ENCODE measurements around the gene ZNF638. TPM values are rescaled to one million over a fixed set of nuclear protein-coding genes. Genes with fewer than 3 reads are reported as not detected.
A peak's percentile ranks its signal among the peaks of the same experiment; 100 is the strongest.

Gene ZNF638
- total RNA-seq, 1 experiment from 2014 or later: 109 TPM

DNA sequence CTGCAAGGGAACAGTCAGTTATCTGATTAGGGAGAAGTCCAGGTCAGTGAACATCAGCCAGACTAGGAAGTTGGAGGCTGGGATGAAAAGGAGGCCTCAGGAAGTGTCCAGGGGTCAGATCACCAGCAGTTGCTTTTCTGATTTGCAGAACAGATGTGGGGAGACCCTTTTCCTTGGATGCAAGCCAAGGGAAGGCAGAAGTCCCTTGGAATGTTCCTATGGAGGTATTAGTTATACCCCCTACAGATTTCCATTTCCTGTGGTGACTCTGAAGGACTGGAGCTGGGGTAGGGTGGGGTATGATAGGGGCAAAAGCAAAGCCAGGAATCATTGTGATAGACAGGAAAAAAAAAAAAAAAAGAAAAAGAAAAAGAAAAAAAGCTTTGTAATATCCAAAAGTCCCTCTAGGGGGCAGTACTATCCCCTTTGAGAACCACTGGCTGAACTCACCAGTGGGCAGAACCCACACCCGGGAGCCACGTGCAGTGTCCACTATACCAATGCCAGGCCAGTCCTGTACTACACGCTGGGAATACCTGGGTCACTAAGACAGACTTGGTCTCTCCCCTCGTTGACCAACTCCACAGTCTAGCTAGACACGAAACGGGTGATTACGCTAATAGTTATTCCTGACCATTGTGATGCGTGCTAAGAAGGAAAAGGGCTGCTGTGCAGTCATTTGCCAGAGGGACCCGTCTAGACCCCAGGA lies 129.2 kb downstream of the ZNF638 start:
- H3K4me3 Mint-ChIP-seq: no peak overlapping the region
- H3K9me3 Mint-ChIP-seq: no peaks in the 10 kb centered on the region
- no peak overlapping the region for H3K27ac Mint-ChIP-seq
- DNase-seq (ENCODE audit: low spot score) (no peak), ATAC-seq (peak; percentile 33)
- peaks cover 40% of the 10 kb centered on the region for H3K4me1 Mint-ChIP-seq
- peaks cover 3% of the 10 kb centered on the region; the same call in 1 of the 2 replicates for H3K36me3 Mint-ChIP-seq
- TF ChIP-seq CTCF (IDR thresholded peaks at IDR 0.05): peak; percentile 70
- TF ChIP-seq, protein P1, sequence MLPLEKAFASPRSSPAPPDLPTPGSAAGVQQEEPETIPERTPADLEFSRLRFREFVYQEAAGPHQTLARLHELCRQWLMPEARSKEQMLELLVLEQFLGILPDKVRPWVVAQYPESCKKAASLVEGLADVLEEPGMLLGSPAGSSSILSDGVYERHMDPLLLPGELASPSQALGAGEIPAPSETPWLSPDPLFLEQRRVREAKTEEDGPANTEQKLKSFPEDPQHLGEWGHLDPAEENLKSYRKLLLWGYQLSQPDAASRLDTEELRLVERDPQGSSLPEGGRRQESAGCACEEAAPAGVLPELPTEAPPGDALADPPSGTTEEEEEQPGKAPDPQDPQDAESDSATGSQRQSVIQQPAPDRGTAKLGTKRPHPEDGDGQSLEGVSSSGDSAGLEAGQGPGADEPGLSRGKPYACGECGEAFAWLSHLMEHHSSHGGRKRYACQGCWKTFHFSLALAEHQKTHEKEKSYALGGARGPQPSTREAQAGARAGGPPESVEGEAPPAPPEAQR (CRISPR knock-in tag; IDR thresholded peaks at IDR 0.05): no peak
- TF ChIP-seq NR2C2 (CRISPR knock-in tag; IDR thresholded peaks at IDR 0.05): no peak
- TF ChIP-seq ZNF671 (CRISPR knock-in tag; IDR thresholded peaks at IDR 0.05): no peak
- peaks cover 32% of the 10 kb centered on the region for H3K27me3 Mint-ChIP-seq (ENCODE audit: low read depth)
- ChIA-PET POLR2A (interaction anchor here (0.6 to 0.7 kb wide), 4 partner anchors 9 to 1131 kb away, joined by 3 to 4 read pairs (median 3); no protein-coding TSS in a partner anchor), CTCF (interaction anchor here (0.5 to 10.8 kb wide), 34 partner anchors 7 to 1201 kb away, joined by 3 to 116 read pairs (median 5); partner anchors contain the start of genes DYSF and PAIP2B)

DNA sequence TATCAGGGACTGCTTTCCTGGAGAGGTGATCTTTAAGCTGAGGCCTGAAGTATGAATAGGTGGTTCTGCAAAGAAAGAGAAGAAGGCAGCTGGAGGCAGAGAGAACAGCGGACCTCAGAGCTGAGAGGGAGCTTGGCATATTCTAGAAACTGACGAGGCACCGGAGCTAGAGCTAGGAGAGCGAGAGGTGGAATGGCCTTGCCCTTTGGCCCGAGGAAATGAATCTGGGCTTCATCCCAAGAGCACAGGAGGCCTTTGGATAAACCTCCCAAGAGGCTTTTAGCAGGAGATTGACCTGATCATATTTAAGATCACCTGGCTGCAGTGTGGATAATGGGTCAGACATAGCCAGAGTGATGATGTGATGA lies 129.7 kb downstream of the ZNF638 start:
- no peak for ATAC-seq
- POLR2A ChIA-PET: interaction anchor here (0.6 to 0.7 kb wide), 4 partner anchors 10 to 1130 kb away, joined by 3 to 4 read pairs (median 3); no protein-coding TSS in a partner anchor

DNA sequence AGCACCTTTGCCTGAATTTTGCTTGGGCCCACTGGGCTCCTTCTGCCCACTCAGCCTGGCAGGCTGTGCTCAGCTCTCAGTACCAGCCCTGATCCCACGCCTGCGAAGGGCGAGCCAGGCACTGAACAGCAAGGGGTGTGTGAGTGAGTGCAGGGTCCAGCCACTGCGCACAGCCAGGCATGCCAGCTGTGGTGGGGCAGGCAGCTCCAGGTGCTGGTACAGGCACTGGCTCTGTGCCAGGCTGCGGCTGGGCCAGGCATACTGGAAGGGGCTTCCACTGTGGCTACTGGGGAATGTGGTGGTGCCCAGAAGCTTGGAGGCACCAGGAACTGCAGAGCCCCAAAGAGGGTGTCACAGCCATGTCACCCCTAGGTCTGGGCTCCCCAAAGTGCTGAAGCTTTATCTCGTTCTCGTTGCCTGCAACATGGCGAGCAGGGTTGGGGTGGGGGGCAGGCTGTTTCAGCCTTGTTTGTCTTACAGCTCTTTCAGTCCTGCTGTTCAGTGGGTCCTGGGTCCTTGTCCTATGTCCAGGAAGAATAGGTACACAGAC lies 130.5 kb downstream of the ZNF638 start:
- DNase-seq (ENCODE audit: low spot score): no peak
- peaks cover 31% of the 10 kb centered on the region for H3K4me1 Mint-ChIP-seq
- H3K36me3 Mint-ChIP-seq: peaks cover 3% of the 10 kb centered on the region; the same call in 1 of the 2 replicates
- no peak for ATAC-seq
- no peak overlapping the region for H3K4me3 Mint-ChIP-seq
- ChIA-PET POLR2A (no interaction called here), CTCF (interaction anchor here (0.8 to 10.8 kb wide), 11 partner anchors 9 to 306 kb away, joined by 3 to 116 read pairs (median 19); partner anchors contain the start of gene DYSF)
- H3K9me3 Mint-ChIP-seq: no peaks in the 10 kb centered on the region
- H3K27ac Mint-ChIP-seq: no peak overlapping the region
- peaks cover 35% of the 10 kb centered on the region for H3K27me3 Mint-ChIP-seq (ENCODE audit: low read depth)
- TF ChIP-seq NR3C1 (CRISPR knock-in tag; conservative IDR thresholded peaks at IDR 0.05; ENCODE audit: low read depth): no peak
- TF ChIP-seq GTF2I (CRISPR knock-in tag; conservative IDR thresholded peaks at IDR 0.05): no peak
- no peak for TF ChIP-seq ZNF263 (CRISPR knock-in tag; IDR thresholded peaks at IDR 0.05; ENCODE audit: low read depth)
- no peak for TF ChIP-seq SMAD3 (CRISPR knock-in tag; IDR thresholded peaks at IDR 0.05; ENCODE audit: borderline replicate concordance)
- TF ChIP-seq, protein P2, sequence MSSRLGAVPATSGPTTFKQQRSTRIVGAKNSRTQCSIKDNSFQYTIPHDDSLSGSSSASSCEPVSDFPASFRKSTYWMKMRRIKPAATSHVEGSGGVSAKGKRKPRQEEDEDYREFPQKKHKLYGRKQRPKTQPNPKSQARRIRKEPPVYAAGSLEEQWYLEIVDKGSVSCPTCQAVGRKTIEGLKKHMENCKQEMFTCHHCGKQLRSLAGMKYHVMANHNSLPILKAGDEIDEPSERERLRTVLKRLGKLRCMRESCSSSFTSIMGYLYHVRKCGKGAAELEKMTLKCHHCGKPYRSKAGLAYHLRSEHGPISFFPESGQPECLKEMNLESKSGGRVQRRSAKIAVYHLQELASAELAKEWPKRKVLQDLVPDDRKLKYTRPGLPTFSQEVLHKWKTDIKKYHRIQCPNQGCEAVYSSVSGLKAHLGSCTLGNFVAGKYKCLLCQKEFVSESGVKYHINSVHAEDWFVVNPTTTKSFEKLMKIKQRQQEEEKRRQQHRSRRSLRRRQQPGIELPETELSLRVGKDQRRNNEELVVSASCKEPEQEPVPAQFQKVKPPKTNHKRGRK (CRISPR knock-in tag; IDR thresholded peaks at IDR 0.05; ENCODE audit: borderline replicate concordance): no peak
- no peak for TF ChIP-seq E2F4 (CRISPR knock-in tag; IDR thresholded peaks at IDR 0.05; ENCODE audit: borderline replicate concordance, low read depth)
- no peak for TF ChIP-seq RELA (CRISPR knock-in tag; IDR thresholded peaks at IDR 0.05; ENCODE audit: borderline replicate concordance)
- no peak for TF ChIP-seq GABPB1 (CRISPR knock-in tag; IDR thresholded peaks at IDR 0.05)
- no peak for TF ChIP-seq ZNF281 (CRISPR knock-in tag; IDR thresholded peaks at IDR 0.05)
- TF ChIP-seq, protein P3, sequence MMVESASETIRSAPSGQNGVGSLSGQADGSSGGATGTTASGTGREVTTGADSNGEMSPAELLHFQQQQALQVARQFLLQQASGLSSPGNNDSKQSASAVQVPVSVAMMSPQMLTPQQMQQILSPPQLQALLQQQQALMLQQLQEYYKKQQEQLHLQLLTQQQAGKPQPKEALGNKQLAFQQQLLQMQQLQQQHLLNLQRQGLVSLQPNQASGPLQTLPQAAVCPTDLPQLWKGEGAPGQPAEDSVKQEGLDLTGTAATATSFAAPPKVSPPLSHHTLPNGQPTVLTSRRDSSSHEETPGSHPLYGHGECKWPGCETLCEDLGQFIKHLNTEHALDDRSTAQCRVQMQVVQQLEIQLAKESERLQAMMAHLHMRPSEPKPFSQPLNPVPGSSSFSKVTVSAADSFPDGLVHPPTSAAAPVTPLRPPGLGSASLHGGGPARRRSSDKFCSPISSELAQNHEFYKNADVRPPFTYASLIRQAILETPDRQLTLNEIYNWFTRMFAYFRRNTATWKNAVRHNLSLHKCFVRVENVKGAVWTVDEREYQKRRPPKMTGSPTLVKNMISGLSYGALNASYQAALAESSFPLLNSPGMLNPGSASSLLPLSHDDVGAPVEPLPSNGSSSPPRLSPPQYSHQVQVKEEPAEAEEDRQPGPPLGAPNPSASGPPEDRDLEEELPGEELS (CRISPR knock-in tag; IDR thresholded peaks at IDR 0.05): no peak
- TF ChIP-seq MLX (CRISPR knock-in tag; IDR thresholded peaks at IDR 0.05): no peak
- TF ChIP-seq EMX1 (CRISPR knock-in tag; IDR thresholded peaks at IDR 0.05): no peak
- TF ChIP-seq IRF2 (CRISPR knock-in tag; IDR thresholded peaks at IDR 0.05; ENCODE audit: borderline replicate concordance, low read depth): no peak
- TF ChIP-seq ZNF121 (CRISPR knock-in tag; IDR thresholded peaks at IDR 0.05): no peak

More for the DNA sequence above, 129.7 kb downstream of the ZNF638 start:
- CTCF ChIA-PET: interaction anchor here (0.6 to 10.8 kb wide), 30 partner anchors 8 to 1201 kb away, joined by 3 to 116 read pairs (median 5); partner anchors contain the start of genes DYSF and PAIP2B
- H3K27ac Mint-ChIP-seq: no peak overlapping the region
- H3K27me3 Mint-ChIP-seq (ENCODE audit: low read depth): peaks cover 32% of the 10 kb centered on the region
- H3K36me3 Mint-ChIP-seq: peaks cover 3% of the 10 kb centered on the region; the same call in 1 of the 2 replicates
- H3K9me3 Mint-ChIP-seq: no peaks in the 10 kb centered on the region
- H3K4me1 Mint-ChIP-seq: peaks cover 35% of the 10 kb centered on the region
- DNase-seq (ENCODE audit: low spot score): no peak
- H3K4me3 Mint-ChIP-seq: no peak overlapping the region
- TF ChIP-seq ELF4 (CRISPR knock-in tag; IDR thresholded peaks at IDR 0.05; ENCODE audit: low read depth): no peak
